ENCODE results near the gene GLYR1. TPM values are rescaled to one million over a fixed set of nuclear protein-coding genes. Genes with fewer than 3 reads are reported as not detected.

GLYR1 gene
- total RNA-seq, 4 donors from 2014 or later = 31.9 to 47.9 (median 45.8) TPM

- peaks cover 17 to 100% (median 46%) of the 10 kb centered on the region in 3 donors for H3K36me3 ChIP-seq
- 92% methylated on average over 10 to 11 of the region's 11 CpGs for WGBS, 2 donors
- H3K9me3 ChIP-seq = peaks cover 0 to 6% (median 0%) of the 10 kb centered on the region in 3 donors
- intact Hi-C loops (cut with DNase I) = no loop called here
- no peaks in the 10 kb centered on the region for H3K27me3 ChIP-seq
- H3K4me1 ChIP-seq = no peaks in the 10 kb centered on the region
- H3K27ac ChIP-seq = no peak overlapping the region
- no peak for DNase-seq
- TF ChIP-seq CTCF (IDR thresholded peaks at IDR 0.05) (no peak), POLR2A (IDR thresholded peaks at IDR 0.05) (no peak)
- no peak overlapping the region for H3K4me3 ChIP-seq
Measured at GRCh38 chr16:4753227-4753626, 93.9 kb downstream of the GLYR1 start.

Small RNA genes lying within 50 kb of the gene (small RNA-seq; reads per million reads assigned to genes)
- 0 reads per million in 4 donors for gene RF00017

Other genes with a start within 250 kb of the GLYR1 start
- gene UBALD1, start 232.4 kb downstream of the GLYR1 start, total RNA-seq = 10 to 100 TPM in 1 of 4 donors, 1 to 10 TPM in 3; 5.9 to 17.0 (median 9.6) TPM
- 10 to 100 TPM; 15.8 to 25.6 (median 22.0) TPM for gene MGRN1, start 222.5 kb downstream of the GLYR1 start, total RNA-seq
- 10 to 100 TPM; 18.5 to 27.8 (median 21.0) TPM for gene NUDT16L1, start 153.7 kb downstream of the GLYR1 start, total RNA-seq
- 10 to 100 TPM in 2 of 4 donors, 1 to 10 TPM in 2; 9.4 to 22.7 (median 11.5) TPM for gene ANKS3, start 113.0 kb downstream of the GLYR1 start, total RNA-seq
- under 1 TPM in 3 of 4 donors, not detected in 1; 0.21 to 0.42 (median 0.38) TPM for gene DNAAF8, start 112.8 kb downstream of the GLYR1 start, total RNA-seq
- gene ZNF500, start 80.1 kb downstream of the GLYR1 start, total RNA-seq = 1 to 10 TPM; 4.5 to 9.7 (median 8.4) TPM
- not detected for gene SEPTIN12, start 58.9 kb downstream of the GLYR1 start, total RNA-seq
- gene SMIM22, start 51.9 kb downstream of the GLYR1 start, total RNA-seq = 10 to 100 TPM in 1 of 4 donors, 1 to 10 TPM in 2, not detected in 1; 4.8 to 10.2 (median 5.2) TPM
- gene ROGDI, start 44.7 kb downstream of the GLYR1 start, total RNA-seq = 10 to 100 TPM; 16.4 to 35.8 (median 31.6) TPM
- 10 to 100 TPM; 12.3 to 22.7 (median 19.6) TPM for gene UBN1, start 193 bp upstream of the GLYR1 start, total RNA-seq
- 1,000 to 10,000 TPM in 2 of 4 donors, 100 to 1,000 TPM in 2; 504 to 1,677 (median 860) TPM for gene PPL, start 89.9 kb upstream of the GLYR1 start, total RNA-seq
- gene SEC14L5, start 111.0 kb upstream of the GLYR1 start, total RNA-seq = 1 to 10 TPM in 1 of 4 donors, under 1 TPM in 3; 0.22 to 5.6 (median 0.49) TPM
- 10 to 100 TPM; 19.6 to 34.7 (median 26.0) TPM for gene NAGPA, start 186.6 kb upstream of the GLYR1 start, total RNA-seq
- gene C16orf89, start 218.7 kb upstream of the GLYR1 start, total RNA-seq = 1 to 10 TPM in 3 of 4 donors, under 1 TPM in 1; 0.38 to 4.8 (median 2.4) TPM
- 10 to 100 TPM; 14.9 to 18.7 (median 16.5) TPM for gene ALG1, start 224.6 kb upstream of the GLYR1 start, total RNA-seq